Measurements from ENCODE around the gene STRN. TPM values are rescaled to one million over a fixed set of nuclear protein-coding genes. Genes with fewer than 3 reads are reported as not detected.

The STRN gene
- total and polyA plus RNA-seq, 9 of the 15 experiments (the other 6 are each of a cell fraction or from before 2014, with no cell fraction given), result 1.3 to 31.2 (median 20.0) TPM

GRCh38 chr2:36966370-36967235 lies at the start of gene STRN (continued):
- TF ChIP-seq KDM4B (IDR thresholded peaks at IDR 0.05; ENCODE audit: borderline replicate concordance in 2 of 2, low read depth in 1 of 2), result peak in 1 of 2 experiments; percentile 64; a peak in 1 of 4 replicates
- no peak for TF ChIP-seq THRAP3 (IDR thresholded peaks at IDR 0.05; ENCODE audit: borderline replicate concordance)
- no peak for TF ChIP-seq CHD1 (IDR thresholded peaks at IDR 0.05; ENCODE audit: low read length)
- no peak; the same call in 1 of the 2 replicates for TF ChIP-seq NCOR1 (IDR thresholded peaks at IDR 0.05)
- TF ChIP-seq ZNF23 (CRISPR knock-in tag; IDR thresholded peaks at IDR 0.05), result no peak
- TF ChIP-seq ETV1 (tag; conservative IDR thresholded peaks at IDR 0.05; ENCODE audit: low read depth), result peak; percentile 47; the same call in 1 of the 2 replicates
- peak; percentile 79 for TF ChIP-seq ATF7 (IDR thresholded peaks at IDR 0.05)
- no peak for TF ChIP-seq TCFL5 (CRISPR knock-in tag; conservative IDR thresholded peaks at IDR 0.05)
- no peak for TF ChIP-seq CHD4 (IDR thresholded peaks at IDR 0.05; ENCODE audit: insufficient read depth, insufficient replicate concordance, low read depth, low read length, poor library complexity, severe bottlenecking)
- no peak for TF ChIP-seq FIP1L1 (IDR thresholded peaks at IDR 0.05; ENCODE audit: low read depth, low read length, poor library complexity, severe bottlenecking)
- no peak for TF ChIP-seq RBM15 (IDR thresholded peaks at IDR 0.05; ENCODE audit: insufficient read depth, low read length)
- no peak for TF ChIP-seq ZNF134 (CRISPR knock-in tag; conservative IDR thresholded peaks at IDR 0.05)
- TF ChIP-seq RBFOX2 (IDR thresholded peaks at IDR 0.05; ENCODE audit: low read depth, low read length), result peak; percentile 90
- no peak for TF ChIP-seq ZNF174 (CRISPR knock-in tag; IDR thresholded peaks at IDR 0.05)
- TF ChIP-seq ZNF253 (CRISPR knock-in tag; conservative IDR thresholded peaks at IDR 0.05), result no peak
- peak; percentile 82; the same call in 1 of the 2 replicates for TF ChIP-seq LARP7 (IDR thresholded peaks at IDR 0.05)
- TF ChIP-seq JUN (IDR thresholded peaks at IDR 0.05; ENCODE audit: borderline replicate concordance, low read depth, low read length), result no peak
- TF ChIP-seq JUN (CRISPR knock-in tag; IDR thresholded peaks at IDR 0.05; ENCODE audit: borderline replicate concordance), result no peak
- TF ChIP-seq FOSL1 (tag; conservative IDR thresholded peaks at IDR 0.05), result 0 out of 2 replicates have a peak, but pooled peaks have one; percentile 41
- peak; percentile 65; the same call in 1 of the 2 replicates for TF ChIP-seq E2F3 (CRISPR knock-in tag; IDR thresholded peaks at IDR 0.05)
- TF ChIP-seq NR4A1 (CRISPR knock-in tag; IDR thresholded peaks at IDR 0.05), result 0 out of 2 replicates have a peak, but pooled peaks have one; percentile 17
- TF ChIP-seq NR4A1 (tag; IDR thresholded peaks at IDR 0.05), result no peak
- TF ChIP-seq ZNF384 (IDR thresholded peaks at IDR 0.05; ENCODE audit: low read depth, low read length), result no peak
- no peak for TF ChIP-seq U2AF1 (optimal IDR thresholded peaks at IDR 0.05; ENCODE audit: low read depth, low read length)
- TF ChIP-seq PTTG1 (tag; IDR thresholded peaks at IDR 0.05; ENCODE audit: low read depth), result no peak
- TF ChIP-seq TFAM (CRISPR knock-in tag; conservative IDR thresholded peaks at IDR 0.05), result no peak

Data from K562 (cell line).